Stomach (tissue), 9 donors: Measurements from ENCODE around the gene ZDHHC18. TPM values are rescaled to one million over a fixed set of nuclear protein-coding genes. Genes with fewer than 3 reads are reported as not detected.

Experiments used
- DNase-seq, 2 donors: peaks; one replicate each; pipeline versions ENCODE4 v3.0.0 to v3.0.0-alpha.2; 2013 to 2019
- H3K27ac ChIP-seq, 5 donors: fragments of 200-600 bp in 4 of 5; sonication (generic) in 4 of 5; one replicate each; pipeline ENCODE4 v1.5.1; 2013 to 2019; ENCODE audit warnings: mild to moderate bottlenecking in 1 of 5, moderate library complexity in 1 of 5
- H3K27me3 ChIP-seq, 3 donors: fragments of 200-600 bp; sonication (generic); one replicate each; pipeline ENCODE4 v1.5.1; 2017 to 2019; ENCODE audit warnings: mixed run types in 1 of 3
- H3K36me3 ChIP-seq, 4 donors: fragments of 200-600 bp; sonication (generic); 1 replicate in 3 of 4; 2 replicates in 1 of 4; pipeline ENCODE4 v1.5.1; 2016 to 2019
- H3K4me1 ChIP-seq, 4 donors: fragments of 200-600 bp; sonication (generic); one replicate each; pipeline ENCODE4 v1.5.1; 2016 to 2019
- H3K4me3 ChIP-seq, 4 donors: fragments of 200-600 bp; sonication (generic) in 3 of 4; one replicate each; pipeline ENCODE4 v1.5.1; 2016 to 2019; ENCODE audit warnings: mild to moderate bottlenecking in 1 of 4
- H3K9me3 ChIP-seq, 4 donors: fragments of 200-600 bp; sonication (generic); one replicate each; pipeline ENCODE4 v1.5.1; 2016 to 2019
- EP300 ChIP-seq: sonication (generic); formaldehyde crosslinking; IDR thresholded peaks from one replicate; pipeline ENCODE4 v1.6.1; 2017; ENCODE audit warnings: antibody characterized with exemption
- POLR2A ChIP-seq, 4 donors: fragments of 450-650 bp; IDR thresholded peaks; one replicate each; pipeline ENCODE4 v1.6.1; 2016; ENCODE audit warnings: antibody characterized with exemption in 4 of 4, control low read depth in 2 of 4, mild to moderate bottlenecking in 1 of 4, moderate library complexity in 1 of 4
- POLR2AphosphoS5 ChIP-seq, 3 donors: sonication (generic); formaldehyde crosslinking; IDR thresholded peaks; one replicate each; pipeline ENCODE4 v1.6.1; 2016; ENCODE audit warnings: antibody characterized with exemption in 3 of 3
- WGBS, 5 donors: extraction: QIAGEN DNeasy Blood & Tissue Kit in 3 of 5; methylation state at CpG; one replicate each; pipeline versions ENCODE4 v1.1.5 to v1.1.7; 2013 to 2018; 5-methylcytosine and 5-hydroxymethylcytosine counted together
- intact Hi-C: fragments of 100-400 bp; cut with DNase I; formaldehyde crosslinking; loops from one replicate; pipeline ENCODE4 v1.15.1; 2023; ENCODE audit warnings: low total_unique reads
- polyA plus RNA-seq, 3 donors: library from polyadenylated mRNA; stranded (reverse); fragments of 200-250 nt; gene quantifications; one replicate each; pipeline ENCODE4 v1.2.3, GENCODE V29; 2013
- total RNA-seq, 5 donors: library from RNA; depleted of rRNA; stranded (reverse); fragments of >200 nt; gene quantifications; one replicate each; pipeline versions ENCODE4 v1.1.0 to v1.2.3, GENCODE V29; 2014 to 2016
- TF ChIP-seq, protein P1 (sequence below), 7 experiments: fragments of 450-650 bp in 4 of 7; fragments of 200-600 bp in 3 of 7; sonication (generic) in 3 of 7; IDR thresholded peaks; one replicate each; pipeline ENCODE4 v1.5.1; 2016 to 2019; ENCODE audit warnings: antibody characterized with exemption in 7 of 7, control low read depth in 2 of 7, mild to moderate bottlenecking in 1 of 7
- donor health status: healthy with polysubstance abuse.
- donor health status: Bipolar disorder and iron deficiency.
- donor health status: healthy.

Gene ZDHHC18
- total and polyA plus RNA-seq, 8 donors: 5.2 to 81.7 (median 9.2) TPM

DNA sequence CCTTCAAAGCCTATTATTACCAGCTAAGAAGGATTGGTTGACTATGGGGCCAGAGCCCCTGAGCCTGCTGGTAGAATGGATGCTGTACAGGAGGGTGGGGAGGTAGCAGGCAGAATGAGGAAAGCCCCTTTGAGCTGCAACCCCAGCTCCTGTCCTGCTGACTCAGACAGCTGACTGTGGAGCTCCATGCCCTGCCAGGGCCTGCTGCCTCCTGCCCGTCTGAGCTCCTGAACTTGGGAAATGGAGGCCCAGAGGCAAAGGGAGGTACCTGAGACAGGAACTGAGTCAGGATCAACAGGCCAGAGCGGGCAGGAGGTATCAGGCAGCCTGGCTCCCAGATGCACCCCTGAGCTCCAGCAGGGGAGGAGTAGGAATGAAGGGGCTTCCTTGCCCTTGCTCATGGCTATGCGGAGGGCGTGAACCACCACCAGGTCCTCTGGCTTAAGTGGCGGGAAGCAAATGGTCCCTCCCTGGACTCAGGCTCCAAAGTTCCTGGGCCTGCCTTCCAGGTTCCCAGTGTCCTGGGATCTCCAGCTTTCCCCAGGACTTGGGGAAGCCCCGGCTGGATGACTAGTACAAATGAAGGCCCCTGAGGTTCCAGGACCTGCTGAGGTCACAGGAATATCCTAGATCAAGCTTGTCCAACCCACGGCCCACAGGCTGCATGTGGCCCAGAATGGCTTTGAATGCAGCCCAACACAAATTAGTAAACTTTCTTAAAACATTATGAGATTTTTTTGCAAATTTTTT, 32.6 kb downstream of the ZDHHC18 start:
- Histone ChIP-seq H3K9me3 (no peaks in the 10 kb centered on the region), H3K27ac (no peak overlapping the region), H3K36me3 (peaks cover 6 to 44% (median 41%) of the 10 kb centered on the region in 4 donors), H3K4me3 (no peak overlapping the region), H3K27me3 (no peaks in the 10 kb centered on the region), H3K4me1 (peaks cover 6 to 38% (median 9%) of the 10 kb centered on the region in 4 donors)
- no peak for TF ChIP-seq EP300
- TF ChIP-seq POLR2A (IDR thresholded peaks at IDR 0.05): no peak
- TF ChIP-seq, protein P1, sequence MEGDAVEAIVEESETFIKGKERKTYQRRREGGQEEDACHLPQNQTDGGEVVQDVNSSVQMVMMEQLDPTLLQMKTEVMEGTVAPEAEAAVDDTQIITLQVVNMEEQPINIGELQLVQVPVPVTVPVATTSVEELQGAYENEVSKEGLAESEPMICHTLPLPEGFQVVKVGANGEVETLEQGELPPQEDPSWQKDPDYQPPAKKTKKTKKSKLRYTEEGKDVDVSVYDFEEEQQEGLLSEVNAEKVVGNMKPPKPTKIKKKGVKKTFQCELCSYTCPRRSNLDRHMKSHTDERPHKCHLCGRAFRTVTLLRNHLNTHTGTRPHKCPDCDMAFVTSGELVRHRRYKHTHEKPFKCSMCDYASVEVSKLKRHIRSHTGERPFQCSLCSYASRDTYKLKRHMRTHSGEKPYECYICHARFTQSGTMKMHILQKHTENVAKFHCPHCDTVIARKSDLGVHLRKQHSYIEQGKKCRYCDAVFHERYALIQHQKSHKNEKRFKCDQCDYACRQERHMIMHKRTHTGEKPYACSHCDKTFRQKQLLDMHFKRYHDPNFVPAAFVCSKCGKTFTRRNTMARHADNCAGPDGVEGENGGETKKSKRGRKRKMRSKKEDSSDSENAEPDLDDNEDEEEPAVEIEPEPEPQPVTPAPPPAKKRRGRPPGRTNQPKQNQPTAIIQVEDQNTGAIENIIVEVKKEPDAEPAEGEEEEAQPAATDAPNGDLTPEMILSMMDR (IDR thresholded peaks at IDR 0.05): no peak
- TF ChIP-seq POLR2AphosphoS5 (IDR thresholded peaks at IDR 0.05): no peak
- 87 to 96% (median 89%) methylated on average over 7 of the region's 7 CpGs for WGBS, 5 donors
- intact Hi-C loops: no loop called here
- no peak for DNase-seq

DNA sequence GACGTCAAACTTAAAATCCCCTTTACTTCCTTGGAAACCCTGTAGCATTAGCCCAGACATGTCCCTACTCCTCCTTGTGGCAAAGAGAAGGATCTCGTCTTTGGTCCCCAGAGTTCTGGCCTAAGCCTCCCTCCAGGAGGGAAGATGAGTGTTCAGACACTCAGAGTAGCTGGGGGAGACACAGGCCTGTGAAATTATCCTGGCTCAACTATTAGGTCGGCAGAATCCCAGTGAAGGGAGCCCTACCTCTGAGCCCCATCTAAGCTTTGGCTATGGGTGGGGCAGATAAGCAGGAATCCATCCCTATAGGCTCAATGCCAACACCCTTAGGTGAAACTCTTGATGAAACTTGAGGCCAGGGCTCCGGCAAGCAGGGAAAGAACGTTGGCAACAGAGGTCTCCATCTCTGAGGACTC, 34.8 kb downstream of the ZDHHC18 start:
- no peak for TF ChIP-seq POLR2A (IDR thresholded peaks at IDR 0.05)
- TF ChIP-seq EP300: no peak
- TF ChIP-seq, protein P1 (IDR thresholded peaks at IDR 0.05): no peak
- no peak for TF ChIP-seq POLR2AphosphoS5 (IDR thresholded peaks at IDR 0.05)
- Histone ChIP-seq H3K27me3 (no peaks in the 10 kb centered on the region), H3K27ac (peak overlapping the region in 1 of 5 donors; percentile 92), H3K36me3 (peaks cover 0 to 22% (median 19%) of the 10 kb centered on the region in 4 donors), H3K4me3 (no peak overlapping the region), H3K9me3 (no peaks in the 10 kb centered on the region), H3K4me1 (peaks cover 16 to 36% (median 26%) of the 10 kb centered on the region in 4 donors)
- no peak for DNase-seq
- intact Hi-C loops: no loop called here
- WGBS, 5 donors: 47 to 70% (median 49%) methylated on average over 5 of the region's 5 CpGs

DNA sequence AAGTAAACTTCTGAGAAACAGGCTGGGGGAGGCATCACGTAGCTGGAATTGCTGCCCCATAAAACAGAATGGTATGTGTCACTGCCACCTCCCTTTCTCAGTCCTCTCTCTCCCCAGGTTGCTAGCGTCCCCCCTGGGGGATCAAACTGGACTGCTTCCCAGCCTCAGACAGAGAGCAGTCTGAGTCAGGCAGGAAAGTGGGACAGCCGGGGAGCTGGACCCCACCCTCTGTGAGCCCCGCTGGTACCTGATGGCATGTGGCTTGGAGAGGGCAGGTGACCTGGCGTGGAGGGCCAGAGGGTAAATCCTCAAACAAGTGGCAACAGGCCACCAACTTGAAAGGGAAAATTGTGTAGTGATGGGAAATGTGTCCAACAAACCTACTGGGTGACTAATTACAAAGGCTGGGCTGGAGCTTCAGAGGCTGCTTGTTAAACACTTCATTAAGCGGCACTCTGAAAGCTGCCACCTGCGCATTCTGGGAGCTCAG, 35.4 kb downstream of the ZDHHC18 start:
- WGBS, 5 donors: 82 to 91% (median 89%) methylated on average over 7 of the region's 7 CpGs

DNA sequence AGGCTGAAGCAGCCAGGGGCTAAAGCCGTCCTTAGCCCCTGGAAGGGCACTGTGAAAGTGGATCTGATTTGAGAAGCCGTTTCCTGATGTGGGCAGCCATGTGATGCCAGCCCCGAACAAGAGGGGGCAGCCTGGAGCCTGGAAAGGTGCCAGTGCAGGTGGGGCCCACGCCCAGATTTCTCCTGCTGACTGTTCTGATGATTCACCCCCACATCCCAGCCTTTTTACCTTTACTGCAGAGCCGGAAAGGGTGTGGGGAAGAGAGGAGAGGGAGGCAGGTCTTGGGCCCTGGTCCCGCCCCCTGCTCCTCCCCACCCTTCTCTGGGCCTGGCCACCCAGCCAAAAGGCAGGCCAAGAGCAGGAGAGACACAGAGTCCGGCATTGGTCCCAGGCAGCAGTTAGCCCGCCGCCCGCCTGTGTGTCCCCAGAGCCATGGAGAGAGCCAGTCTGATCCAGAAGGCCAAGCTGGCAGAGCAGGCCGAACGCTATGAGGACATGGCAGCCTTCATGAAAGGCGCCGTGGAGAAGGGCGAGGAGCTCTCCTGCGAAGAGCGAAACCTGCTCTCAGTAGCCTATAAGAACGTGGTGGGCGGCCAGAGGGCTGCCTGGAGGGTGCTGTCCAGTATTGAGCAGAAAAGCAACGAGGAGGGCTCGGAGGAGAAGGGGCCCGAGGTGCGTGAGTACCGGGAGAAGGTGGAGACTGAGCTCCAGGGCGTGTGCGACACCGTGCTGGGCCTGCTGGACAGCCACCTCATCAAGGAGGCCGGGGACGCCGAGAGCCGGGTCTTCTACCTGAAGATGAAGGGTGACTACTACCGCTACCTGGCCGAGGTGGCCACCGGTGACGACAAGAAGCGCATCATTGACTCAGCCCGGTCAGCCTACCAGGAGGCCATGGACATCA, 36.5 kb downstream of the ZDHHC18 start, which contains the start of gene SFN:
TSS of gene SFN (plus strand) at position 369 of the 904 bp plus-strand sequence. CDS start at position 433, 64 bp downstream.
- Histone ChIP-seq H3K9me3 (no peaks in the 10 kb centered on the region), H3K27ac (peak within 1 kb of the TSS; percentile 88 to 99 (median 96)), H3K36me3 (peaks cover 0 to 5% (median 2%) of the 10 kb centered on the region in 4 donors), H3K4me1 (peaks cover 16 to 36% (median 26%) of the 10 kb centered on the region in 4 donors), H3K27me3 (no peaks in the 10 kb centered on the region), H3K4me3 (peak within 1 kb of the TSS; percentile 58 to 65 (median 61))
- TF ChIP-seq EP300 (no peak), POLR2AphosphoS5 (IDR thresholded peaks at IDR 0.05) (peak in 2 of 3 donors; percentile 85 to 88), POLR2A (IDR thresholded peaks at IDR 0.05) (peak in 2 of 4 donors; percentile 41 to 63)
- TF ChIP-seq, protein P1 (IDR thresholded peaks at IDR 0.05): peak in 5 of 7 experiments; percentile 10 to 55 (median 50)
- 29 to 57% (median 36%) methylated on average over 20 to 37 of the region's 37 CpGs for WGBS, 5 donors
- DNase-seq: peak; percentile 88 to 94
- intact Hi-C loops: no loop called here

More for the DNA sequence above, 35.4 kb downstream of the ZDHHC18 start:
- no peak for TF ChIP-seq EP300
- H3K27me3 ChIP-seq: no peaks in the 10 kb centered on the region
- H3K4me3 ChIP-seq: no peak overlapping the region
- no peak for DNase-seq
- peaks cover 0 to 16% (median 13%) of the 10 kb centered on the region in 4 donors for H3K36me3 ChIP-seq
- no peaks in the 10 kb centered on the region for H3K9me3 ChIP-seq
- H3K27ac ChIP-seq: peak overlapping the region; percentile 74 to 99 (median 96)
- intact Hi-C loops: no loop called here
- H3K4me1 ChIP-seq: peaks cover 16 to 36% (median 26%) of the 10 kb centered on the region in 4 donors
